Neural progenitor cell (in vitro differentiated cells): Measurements from ENCODE around the gene FAM163B. TPM values are rescaled to one million over a fixed set of nuclear protein-coding genes. Genes with fewer than 3 reads are reported as not detected.

ENCODE experiments used
- DNase-seq: peaks from one replicate; pipeline ENCODE4 v3.0.0-alpha.2; 2016; ENCODE audit warnings: low spot score
- H2AFZ ChIP-seq: fragments of 200-600 bp; sonication (generic); replicated peaks from 2 replicates; pipeline ENCODE4 v1.6.1; 2016; ENCODE audit warnings: antibody characterized with exemption
- H3F3A ChIP-seq: fragments of 200-600 bp; sonication (generic); 2 replicates; pipeline ENCODE4 v1.6.1; 2016; ENCODE audit warnings: antibody characterized with exemption, low read depth
- H3K27ac ChIP-seq: fragments of 200-600 bp; sonication (generic); 2 replicates; pipeline ENCODE4 v1.5.1; 2016; ENCODE audit warnings: mild to moderate bottlenecking
- H3K27me3 ChIP-seq: fragments of 200-600 bp; sonication (generic); 2 replicates; pipeline ENCODE4 v1.6.1; 2016; ENCODE audit warnings: mild to moderate bottlenecking, moderate library complexity
- H3K36me3 ChIP-seq: fragments of 200-600 bp; sonication (generic); 2 replicates; pipeline ENCODE4 v1.5.1; 2016
- H3K4me1 ChIP-seq: fragments of 200-600 bp; sonication (generic); 2 replicates; pipeline ENCODE4 v1.6.1; 2016; ENCODE audit warnings: mixed run types
- H3K4me2 ChIP-seq: fragments of 200-600 bp; sonication (generic); 2 replicates; pipeline ENCODE4 v1.6.1; 2016
- H3K4me3 ChIP-seq: fragments of 200-600 bp; sonication (generic); 2 replicates; pipeline ENCODE4 v1.5.1; 2016
- H3K79me2 ChIP-seq: fragments of 200-600 bp; sonication (generic); 2 replicates; pipeline ENCODE4 v1.6.1; 2016; ENCODE audit warnings: low read depth
- H3K9ac ChIP-seq: fragments of 200-600 bp; sonication (generic); 2 replicates; pipeline ENCODE4 v1.6.1; 2016
- H3K9me3 ChIP-seq: fragments of 200-600 bp; sonication (generic); 2 replicates; pipeline ENCODE4 v1.5.1; 2016; ENCODE audit warnings: low read depth
- H4K20me1 ChIP-seq: fragments of 200-600 bp; sonication (generic); 2 replicates; pipeline ENCODE4 v1.6.1; 2016; ENCODE audit warnings: low read depth
- H3K27ac Mint-ChIP-seq: 3 replicates; pipeline ENCODE4 v1.8.0; 2021; ENCODE audit warnings: mixed read lengths
- H3K27me3 Mint-ChIP-seq: 2 replicates; pipeline ENCODE4 v1.8.0; 2022; ENCODE audit warnings: low read depth, mild to moderate bottlenecking, inconsistent platforms, moderate library complexity, mixed read lengths; ENCODE audit not compliant: insufficient read depth
- H3K36me3 Mint-ChIP-seq: 3 replicates; pipeline ENCODE4 v1.8.0; 2021; ENCODE audit warnings: mixed read lengths
- H3K4me1 Mint-ChIP-seq: 3 replicates; pipeline ENCODE4 v1.8.0; 2021; ENCODE audit warnings: mixed read lengths
- H3K4me3 Mint-ChIP-seq: 3 replicates; pipeline ENCODE4 v1.8.0; 2021; ENCODE audit warnings: mild to moderate bottlenecking, moderate library complexity, mixed read lengths
- H3K9me3 Mint-ChIP-seq: 3 replicates; pipeline ENCODE4 v1.8.0; 2020; ENCODE audit warnings: mixed read lengths
- EZH2 ChIP-seq: fragments of 200-600 bp; sonication (generic); IDR thresholded peaks from 2 replicates; pipeline ENCODE4 v1.6.1; 2017; ENCODE audit warnings: antibody characterized with exemption, mild to moderate bottlenecking, moderate library complexity
- EZH2phosphoT487 ChIP-seq: fragments of 200-600 bp; sonication (generic); IDR thresholded peaks from 2 replicates; pipeline ENCODE4 v1.6.1; 2017; ENCODE audit warnings: antibody characterized with exemption
- total RNA-seq: library from RNA; depleted of rRNA; stranded (reverse); fragments of >200 nt; gene quantifications from 2 replicates; pipeline ENCODE4 v1.2.3, GENCODE V29; 2015; ENCODE audit warnings: low replicate concordance
- TF ChIP-seq, protein P1 (sequence below): fragments of 200-600 bp; sonication (generic); IDR thresholded peaks from 2 replicates; pipeline ENCODE4 v1.5.1; 2017; ENCODE audit warnings: antibody characterized with exemption, mild to moderate bottlenecking

The FAM163B gene
- total RNA-seq, 1 donor from 2014 or later: not detected

DNA sequence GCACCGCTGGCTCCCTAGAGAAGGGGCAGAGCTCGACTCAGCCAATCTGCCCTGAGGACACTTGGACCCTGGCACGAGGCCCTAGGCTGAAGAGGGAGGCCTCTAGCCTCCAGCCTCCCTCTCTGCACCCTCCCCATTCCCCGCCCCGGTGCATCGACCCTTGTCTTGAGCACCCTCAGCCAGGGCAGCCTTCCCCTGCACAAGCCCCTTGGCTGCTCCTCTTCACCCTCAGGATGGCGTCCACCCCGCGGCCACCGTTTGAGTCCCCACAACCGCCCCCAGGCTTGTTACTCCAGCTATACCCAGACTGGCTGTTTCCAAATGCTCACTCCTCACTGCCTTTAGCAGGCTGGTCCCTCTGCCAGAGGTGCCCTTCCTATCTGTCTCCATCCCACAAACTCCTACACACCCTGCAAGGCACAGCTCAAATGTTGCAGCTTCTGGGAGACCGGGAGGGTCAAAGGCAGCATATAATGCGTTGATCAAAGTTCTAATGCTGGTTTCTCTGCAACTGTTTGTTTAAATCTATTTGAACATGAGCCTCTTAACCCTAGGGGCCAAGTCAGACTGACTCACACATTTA is 6.5 kb upstream of the FAM163B start:
- Histone ChIP-seq H3K4me2 (no peak overlapping the region), H3K36me3 (no peaks in the 10 kb centered on the region), H3K4me3 (no peak overlapping the region), H3K27ac (no peak overlapping the region), H3K9ac (no peak overlapping the region), H2AFZ (no peak overlapping the region), H4K20me1 (no peaks in the 10 kb centered on the region), H3K27me3 (peaks cover 45% of the 10 kb centered on the region), H3F3A (no peaks in the 10 kb centered on the region), H3K9me3 (no peaks in the 10 kb centered on the region), H3K4me1 (no peaks in the 10 kb centered on the region), H3K79me2 (no peaks in the 10 kb centered on the region)
- H3K27ac Mint-ChIP-seq: no peak overlapping the region
- H3K36me3 Mint-ChIP-seq: no peaks in the 10 kb centered on the region
- H3K4me3 Mint-ChIP-seq: no peak overlapping the region
- no peak for DNase-seq
- peaks cover 7% of the 10 kb centered on the region for H3K4me1 Mint-ChIP-seq
- H3K9me3 Mint-ChIP-seq: peaks cover 4% of the 10 kb centered on the region
- TF ChIP-seq, protein P1, sequence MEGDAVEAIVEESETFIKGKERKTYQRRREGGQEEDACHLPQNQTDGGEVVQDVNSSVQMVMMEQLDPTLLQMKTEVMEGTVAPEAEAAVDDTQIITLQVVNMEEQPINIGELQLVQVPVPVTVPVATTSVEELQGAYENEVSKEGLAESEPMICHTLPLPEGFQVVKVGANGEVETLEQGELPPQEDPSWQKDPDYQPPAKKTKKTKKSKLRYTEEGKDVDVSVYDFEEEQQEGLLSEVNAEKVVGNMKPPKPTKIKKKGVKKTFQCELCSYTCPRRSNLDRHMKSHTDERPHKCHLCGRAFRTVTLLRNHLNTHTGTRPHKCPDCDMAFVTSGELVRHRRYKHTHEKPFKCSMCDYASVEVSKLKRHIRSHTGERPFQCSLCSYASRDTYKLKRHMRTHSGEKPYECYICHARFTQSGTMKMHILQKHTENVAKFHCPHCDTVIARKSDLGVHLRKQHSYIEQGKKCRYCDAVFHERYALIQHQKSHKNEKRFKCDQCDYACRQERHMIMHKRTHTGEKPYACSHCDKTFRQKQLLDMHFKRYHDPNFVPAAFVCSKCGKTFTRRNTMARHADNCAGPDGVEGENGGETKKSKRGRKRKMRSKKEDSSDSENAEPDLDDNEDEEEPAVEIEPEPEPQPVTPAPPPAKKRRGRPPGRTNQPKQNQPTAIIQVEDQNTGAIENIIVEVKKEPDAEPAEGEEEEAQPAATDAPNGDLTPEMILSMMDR: no peak
- TF ChIP-seq EZH2 (no peak), EZH2phosphoT487 (no peak)
- H3K27me3 Mint-ChIP-seq: peaks cover 35% of the 10 kb centered on the region

DNA sequence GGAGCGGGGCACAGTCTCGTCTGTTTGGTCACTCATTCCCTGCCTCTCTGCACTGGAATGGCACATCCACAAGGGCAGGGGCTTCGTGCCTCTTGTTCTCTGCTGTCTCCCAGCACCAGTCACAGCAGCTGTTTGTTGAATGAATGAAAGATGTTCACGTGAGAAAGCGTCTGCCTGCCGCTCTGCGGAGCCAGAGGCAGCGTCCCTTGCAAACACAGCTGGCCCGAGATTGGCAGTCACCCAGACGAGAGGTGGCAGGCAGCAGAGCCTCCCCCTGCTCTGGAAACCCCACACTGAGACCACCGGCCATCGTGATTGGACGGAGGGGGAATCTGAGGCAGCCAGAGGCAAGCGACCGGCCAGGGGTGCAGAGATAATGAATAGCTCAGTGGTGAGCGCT is 6.0 kb upstream of the FAM163B start:
- Histone ChIP-seq H3K4me3 (no peak overlapping the region), H3F3A (no peaks in the 10 kb centered on the region), H3K27me3 (peaks cover 49% of the 10 kb centered on the region), H4K20me1 (no peaks in the 10 kb centered on the region), H3K4me1 (no peaks in the 10 kb centered on the region), H3K27ac (no peak overlapping the region), H3K4me2 (no peak overlapping the region), H3K9me3 (no peaks in the 10 kb centered on the region), H2AFZ (no peak overlapping the region), H3K36me3 (no peaks in the 10 kb centered on the region), H3K79me2 (no peaks in the 10 kb centered on the region), H3K9ac (no peak overlapping the region)
- TF ChIP-seq EZH2phosphoT487 (no peak), EZH2 (no peak)
- TF ChIP-seq, protein P1: no peak
- peaks cover 4% of the 10 kb centered on the region for H3K9me3 Mint-ChIP-seq
- no peaks in the 10 kb centered on the region for H3K36me3 Mint-ChIP-seq
- peaks cover 7% of the 10 kb centered on the region for H3K4me1 Mint-ChIP-seq
- H3K4me3 Mint-ChIP-seq: no peak overlapping the region
- H3K27ac Mint-ChIP-seq: no peak overlapping the region
- peaks cover 39% of the 10 kb centered on the region for H3K27me3 Mint-ChIP-seq
- no peak for DNase-seq

DNA sequence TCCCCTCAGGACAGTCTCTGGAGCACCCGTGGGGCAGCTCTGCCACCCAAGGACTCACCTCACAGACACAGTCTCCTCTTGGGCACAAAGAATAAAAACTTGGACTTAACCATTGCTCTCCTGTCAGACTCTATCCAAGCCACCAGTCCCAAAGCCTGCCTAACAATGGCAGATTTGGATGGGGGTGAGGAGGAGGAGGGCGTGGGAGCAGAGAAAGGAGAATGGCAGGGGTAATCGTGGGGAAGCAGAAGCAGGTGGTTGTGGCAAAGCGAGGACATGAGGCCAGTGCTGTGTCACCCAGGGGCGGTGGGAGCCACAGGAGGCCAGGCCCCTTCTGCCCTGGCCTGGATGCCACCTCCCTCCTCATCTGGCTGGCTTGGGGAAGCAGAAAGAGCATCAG is 5.5 kb upstream of the FAM163B start:
- no peak for DNase-seq
- no peaks in the 10 kb centered on the region for H3K79me2 ChIP-seq
- TF ChIP-seq EZH2phosphoT487 (no peak), EZH2 (no peak)
- TF ChIP-seq, protein P1: no peak
- H3K27ac ChIP-seq: no peak overlapping the region
- H3K9ac ChIP-seq: no peak overlapping the region
- peaks cover 49% of the 10 kb centered on the region for H3K27me3 ChIP-seq
- no peaks in the 10 kb centered on the region for H3K9me3 ChIP-seq
- Mint-ChIP-seq H3K27me3 (peaks cover 44% of the 10 kb centered on the region), H3K9me3 (peaks cover 4% of the 10 kb centered on the region), H3K4me3 (no peak overlapping the region), H3K27ac (peak overlapping the region; percentile 23), H3K36me3 (no peaks in the 10 kb centered on the region), H3K4me1 (peaks cover 7% of the 10 kb centered on the region)
- peaks cover under 1% of the 10 kb centered on the region for H3F3A ChIP-seq
- H4K20me1 ChIP-seq: peaks cover 3% of the 10 kb centered on the region
- H3K4me2 ChIP-seq: no peak overlapping the region
- no peak overlapping the region for H2AFZ ChIP-seq
- H3K4me3 ChIP-seq: no peak overlapping the region
- H3K4me1 ChIP-seq: peaks cover under 1% of the 10 kb centered on the region
- no peaks in the 10 kb centered on the region for H3K36me3 ChIP-seq
